Fibroblast of mammary gland (primary cell): ENCODE data around the gene SETBP1.

Experiments used
- DNase-seq: peaks from one replicate; pipeline ENCODE4 v3.0.0-alpha.2; 2010; ENCODE audit warnings: low read depth
- H3K4me3 ChIP-seq: 2 replicates; pipeline ENCODE4 v1.5.1; 2011; ENCODE audit warnings: low read depth, mild to moderate bottlenecking, low read length, moderate library complexity; ENCODE audit not compliant: control insufficient read depth
- CTCF ChIP-seq: conservative IDR thresholded peaks from 2 replicates; pipeline ENCODE4 v1.5.1; 2011; ENCODE audit warnings: low read depth, low read length, inconsistent platforms; ENCODE audit not compliant: control insufficient read depth, insufficient read depth

The SETBP1 gene

GRCh38 chr18:44804033-44804432 is 123.3 kb downstream of the SETBP1 start:
- TF ChIP-seq CTCF: no peak
- no peak overlapping the region for H3K4me3 ChIP-seq
- peak; percentile 40 for DNase-seq

- H3K4me3 ChIP-seq: no peak overlapping the region
- no peak for DNase-seq
- no peak for TF ChIP-seq CTCF
Observed at GRCh38 chr18:44805176-44805575, 124.5 kb downstream of the SETBP1 start.

- no peak for TF ChIP-seq CTCF
- DNase-seq: no peak
- H3K4me3 ChIP-seq: no peak overlapping the region
Observed at GRCh38 chr18:44805643-44806042, 125.0 kb downstream of the SETBP1 start.

GRCh38 chr18:44807766-44808165 is 127.1 kb downstream of the SETBP1 start:
- H3K4me3 ChIP-seq: no peak overlapping the region
- DNase-seq: no peak
- no peak for TF ChIP-seq CTCF

- DNase-seq: no peak
- no peak for TF ChIP-seq CTCF
- no peak overlapping the region for H3K4me3 ChIP-seq
Observed at GRCh38 chr18:44811572-44812125, 131.0 kb downstream of the SETBP1 start.

- no peak for DNase-seq
- H3K4me3 ChIP-seq: no peak overlapping the region
- TF ChIP-seq CTCF: no peak
Observed at GRCh38 chr18:44812426-44812825, 131.7 kb downstream of the SETBP1 start.

- no peak for TF ChIP-seq CTCF
- DNase-seq: no peak
- H3K4me3 ChIP-seq: no peak overlapping the region
Observed at GRCh38 chr18:44813586-44813985, 132.9 kb downstream of the SETBP1 start.
